Measurements from ENCODE around the gene AMH.

The AMH gene

DNA sequence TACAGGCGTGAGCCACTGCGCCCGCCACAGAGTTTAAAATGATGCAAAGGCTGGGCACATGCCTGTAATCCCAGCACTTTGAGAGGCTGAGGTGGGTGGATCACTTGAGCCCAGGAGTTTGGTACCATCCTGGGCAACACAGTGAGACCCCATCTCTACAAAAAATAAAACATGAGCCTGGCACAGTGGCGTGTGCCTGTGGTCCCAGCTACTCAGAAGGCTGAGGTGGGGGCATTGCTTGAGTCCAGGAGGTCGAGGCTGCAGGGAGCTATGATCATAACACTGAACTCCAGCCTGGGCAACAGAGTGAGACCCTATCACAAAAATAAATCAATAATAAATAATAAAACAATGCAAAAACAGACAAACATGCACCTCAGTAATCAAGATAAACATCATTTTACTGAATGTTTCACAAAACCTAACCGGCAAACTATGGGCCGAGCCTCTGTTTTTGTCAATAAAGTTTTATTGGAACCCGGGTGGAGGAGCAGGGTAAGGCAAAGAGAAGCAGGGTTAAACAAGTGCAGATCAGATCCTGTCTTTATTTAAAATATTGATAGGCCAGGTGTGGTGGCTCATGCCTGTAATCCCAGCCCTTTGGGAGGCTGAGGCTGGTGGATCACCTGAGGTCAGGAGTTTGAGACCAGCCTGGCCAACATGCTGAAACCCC is 34.8 kb downstream of the AMH start:
- DNase-seq (ENCODE audit: low read depth in 2 of 2, low spot score in 1 of 2), result no peak

DNA sequence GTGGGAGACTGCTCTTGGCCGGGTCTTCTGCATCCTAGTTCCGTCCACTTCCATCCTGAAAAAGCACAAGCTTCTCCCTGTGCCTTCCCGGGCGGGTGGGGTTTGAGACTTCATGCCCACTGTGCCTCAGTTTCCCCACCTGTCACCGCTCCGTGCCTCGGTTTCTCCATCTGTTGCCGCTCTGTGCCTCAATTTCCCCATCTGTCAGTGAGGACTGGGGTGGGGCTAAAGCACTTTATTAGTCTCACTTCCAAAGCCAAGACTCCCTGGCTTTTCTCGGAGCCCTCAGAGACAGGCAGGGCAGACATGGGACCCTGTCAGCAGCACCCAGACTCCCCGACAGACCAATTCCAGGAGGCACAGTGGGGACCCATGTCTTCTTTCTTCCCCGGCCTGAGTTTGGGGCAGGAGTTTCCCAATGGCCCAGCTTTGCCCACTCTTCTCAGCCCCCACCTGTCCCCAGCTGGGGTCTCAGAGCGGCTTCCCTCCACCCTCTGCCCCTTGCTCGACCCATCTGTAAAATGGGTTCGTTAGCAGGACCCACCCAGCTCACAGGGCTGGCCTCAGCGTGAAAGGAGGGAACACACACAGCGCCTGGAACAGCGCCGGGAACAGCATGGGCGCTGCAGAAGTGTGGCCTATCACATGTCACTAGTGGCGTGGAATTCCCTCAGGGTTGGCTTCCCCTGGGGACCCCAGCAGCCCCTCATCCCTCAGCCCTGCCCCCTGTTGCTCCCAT is 37.4 kb downstream of the AMH start:
- DNase-seq (ENCODE audit: low read depth in 2 of 2, low spot score in 1 of 2), result no peak

DNA sequence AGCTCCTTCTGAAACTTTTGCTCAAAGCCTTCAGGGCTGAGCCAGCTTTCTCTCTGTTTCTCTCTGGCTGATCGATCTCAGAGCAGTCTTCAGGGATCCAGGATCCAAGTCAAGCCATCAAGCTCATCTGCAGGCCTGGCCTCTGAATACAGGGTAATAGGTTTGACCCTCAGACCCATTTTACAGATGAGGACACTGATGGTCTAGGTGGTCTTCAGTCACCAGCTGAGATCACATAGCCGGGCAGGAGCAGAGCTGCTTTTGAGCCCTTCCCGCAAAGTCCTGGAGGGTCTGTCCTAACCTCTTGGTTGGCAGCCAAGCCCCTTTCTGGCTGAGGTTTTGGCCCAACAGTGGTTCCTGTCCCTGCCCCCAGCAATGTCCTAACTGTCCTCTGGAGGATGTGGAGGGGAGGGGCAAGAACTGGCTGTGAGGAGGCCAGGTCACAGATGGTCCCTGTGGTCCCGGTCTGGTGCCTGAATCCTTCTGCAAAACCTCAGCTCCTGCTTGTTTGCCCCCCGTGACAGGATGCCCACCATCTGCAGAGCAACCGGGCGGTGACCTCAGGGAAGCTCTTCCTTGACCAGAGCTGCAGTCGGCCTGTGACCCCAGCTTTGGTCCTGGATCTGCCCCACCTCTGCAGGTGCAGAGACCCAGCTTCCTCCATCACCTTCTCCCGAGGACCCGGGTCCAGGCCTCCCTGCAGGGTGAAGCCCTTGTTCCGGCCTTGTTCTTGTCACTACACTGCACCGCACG is 38.6 kb downstream of the AMH start:
- DNase-seq (ENCODE audit: low read depth in 2 of 2, low spot score in 1 of 2), result no peak

DNA sequence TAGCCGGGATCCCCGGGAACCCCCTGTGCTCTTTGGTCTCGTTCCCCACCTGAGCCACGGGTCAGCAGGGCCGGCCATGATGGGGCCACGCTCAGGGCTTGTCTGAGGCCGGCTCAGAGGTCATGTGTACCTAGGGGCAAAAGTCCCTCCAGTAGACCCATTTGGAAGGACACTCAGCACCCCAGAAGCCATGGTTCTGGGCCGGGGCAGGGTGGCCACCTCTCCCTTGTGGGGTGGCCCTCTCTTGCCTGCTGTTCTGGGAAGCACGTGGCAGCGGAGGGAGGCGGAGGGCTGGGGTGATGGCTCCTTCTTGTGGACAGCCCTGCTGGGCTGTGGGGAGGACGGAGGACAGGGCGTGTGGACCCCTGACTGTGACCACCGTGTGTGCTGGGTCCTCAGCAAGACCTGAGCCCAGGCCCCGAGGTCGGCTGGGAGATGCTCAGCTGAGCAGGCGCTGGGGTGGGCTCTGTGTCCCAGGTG is 39.3 kb downstream of the AMH start:
- DNase-seq (ENCODE audit: low read depth in 2 of 2, low spot score in 1 of 2), result no peak

DNA sequence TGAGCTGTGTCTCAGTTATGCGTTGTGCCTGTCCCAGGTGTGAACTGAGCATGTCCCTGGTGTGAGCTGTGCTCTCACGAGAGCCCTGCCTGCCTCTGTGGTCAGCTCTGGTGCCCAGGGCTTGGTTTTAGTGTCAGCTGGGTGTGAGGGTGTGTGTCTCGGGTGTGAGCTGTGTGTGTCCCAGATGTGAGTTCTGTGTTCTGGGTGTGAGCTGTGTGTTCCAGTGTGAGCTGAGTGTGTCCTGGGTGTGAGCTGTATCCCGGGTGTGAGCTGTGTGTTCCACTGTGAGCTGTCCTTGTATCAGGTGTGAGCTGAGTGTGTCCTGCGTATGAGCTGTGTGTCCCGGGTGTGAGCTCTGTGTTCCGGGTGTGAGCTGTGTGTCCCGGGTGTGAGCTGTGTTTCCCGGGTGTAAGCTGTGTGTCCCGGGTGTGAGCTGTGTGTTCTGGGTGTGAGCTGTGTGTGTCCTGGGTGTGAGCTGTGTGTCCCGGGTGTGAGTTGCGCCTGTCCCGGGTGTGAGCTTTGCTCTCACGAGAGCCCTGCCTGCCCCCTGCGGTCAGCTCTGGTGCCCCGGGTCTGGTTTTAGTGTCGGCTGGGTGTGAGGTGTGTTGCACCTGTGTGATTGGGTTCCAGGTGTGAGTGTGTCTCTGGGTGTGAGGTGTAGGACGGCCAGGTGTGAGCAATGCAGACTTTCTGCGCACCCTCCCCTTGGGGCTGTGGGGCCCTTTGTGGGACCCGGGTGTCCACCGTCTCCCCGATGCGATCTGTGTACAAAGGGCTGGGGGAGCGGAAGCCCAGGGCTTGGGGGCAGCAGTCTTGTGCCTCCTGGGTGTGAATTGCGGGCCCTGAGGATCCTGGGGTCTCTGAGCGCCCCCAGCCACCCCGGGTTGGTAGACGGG is 39.9 kb downstream of the AMH start:
- DNase-seq (ENCODE audit: low read depth in 2 of 2, low spot score in 1 of 2), result no peak

DNA sequence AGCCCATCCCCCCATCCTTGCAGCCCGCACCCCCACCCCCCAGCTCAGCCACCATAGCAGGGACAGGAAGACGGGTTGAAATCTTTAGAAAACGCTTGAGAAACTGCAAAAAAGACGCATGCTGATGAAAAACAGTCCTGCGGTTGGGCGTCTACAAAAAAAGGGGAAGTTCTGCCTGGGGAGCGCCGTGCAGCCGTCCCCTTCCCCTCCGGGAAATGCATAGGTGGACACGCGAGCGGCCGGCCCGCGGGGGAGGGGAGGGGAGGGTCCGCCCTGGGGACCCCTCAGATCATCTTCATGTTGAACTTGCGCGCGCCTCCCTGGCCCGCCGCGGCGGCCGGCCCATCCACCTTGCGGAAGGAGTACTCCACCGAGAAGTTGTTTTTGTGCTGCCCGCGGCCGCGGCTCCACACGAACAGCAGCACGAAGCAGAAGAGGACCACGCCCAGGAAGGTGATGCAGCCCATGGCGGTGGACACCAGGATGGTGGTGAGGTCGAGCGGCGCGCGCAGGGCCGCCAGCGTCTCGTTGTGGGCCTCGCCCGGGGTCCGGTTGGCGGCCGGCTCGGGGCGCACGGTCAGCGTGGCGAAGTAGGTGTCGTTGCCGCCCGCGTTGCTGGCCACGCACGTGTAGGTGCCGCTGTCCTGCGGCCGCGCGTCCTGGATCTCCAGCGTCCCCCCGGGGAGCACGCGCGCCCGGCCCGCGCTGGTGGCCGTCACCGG is 40.8 kb downstream of the AMH start:
- no peak for DNase-seq (ENCODE audit: low read depth in 2 of 2, low spot score in 1 of 2)

DNA sequence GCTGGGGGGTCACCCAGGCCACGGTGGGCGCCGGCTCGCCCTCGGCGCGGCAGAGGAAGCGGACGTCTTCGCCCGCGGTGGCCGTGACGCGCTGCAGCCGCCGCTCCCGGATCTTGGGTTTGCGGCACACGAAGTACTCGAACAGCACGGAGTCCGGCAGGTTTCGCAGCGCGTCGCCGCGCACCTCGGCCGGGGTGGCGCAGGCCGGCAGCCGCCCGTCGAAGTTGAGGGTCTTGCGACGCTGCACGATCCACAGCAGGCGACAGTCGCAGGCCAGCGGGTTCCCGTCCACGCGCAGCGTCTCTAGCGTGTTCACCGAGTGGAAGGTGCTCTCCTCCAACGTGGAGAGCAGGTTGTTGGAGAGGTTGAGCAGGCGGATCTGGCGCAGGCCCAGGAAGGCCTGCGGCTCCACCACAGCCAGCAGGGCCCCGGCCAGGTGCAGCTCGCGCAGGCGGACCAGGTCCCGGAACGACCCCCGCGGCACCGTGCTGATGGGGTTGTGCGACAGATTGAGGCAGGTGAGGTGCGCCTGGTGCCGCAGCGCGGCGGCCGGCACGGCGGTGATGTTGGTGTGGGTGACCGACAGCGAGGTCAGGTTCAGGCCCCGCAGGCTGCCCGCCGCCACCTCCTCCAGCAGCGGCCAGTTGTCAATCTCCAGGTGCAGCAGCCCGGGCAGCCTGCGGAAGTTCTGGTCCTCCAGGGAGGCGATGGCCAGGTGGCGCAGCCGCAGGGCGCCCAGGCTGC is 41.5 kb downstream of the AMH start:
- DNase-seq (ENCODE audit: low read depth in 2 of 2, low spot score in 1 of 2), result no peak

DNA sequence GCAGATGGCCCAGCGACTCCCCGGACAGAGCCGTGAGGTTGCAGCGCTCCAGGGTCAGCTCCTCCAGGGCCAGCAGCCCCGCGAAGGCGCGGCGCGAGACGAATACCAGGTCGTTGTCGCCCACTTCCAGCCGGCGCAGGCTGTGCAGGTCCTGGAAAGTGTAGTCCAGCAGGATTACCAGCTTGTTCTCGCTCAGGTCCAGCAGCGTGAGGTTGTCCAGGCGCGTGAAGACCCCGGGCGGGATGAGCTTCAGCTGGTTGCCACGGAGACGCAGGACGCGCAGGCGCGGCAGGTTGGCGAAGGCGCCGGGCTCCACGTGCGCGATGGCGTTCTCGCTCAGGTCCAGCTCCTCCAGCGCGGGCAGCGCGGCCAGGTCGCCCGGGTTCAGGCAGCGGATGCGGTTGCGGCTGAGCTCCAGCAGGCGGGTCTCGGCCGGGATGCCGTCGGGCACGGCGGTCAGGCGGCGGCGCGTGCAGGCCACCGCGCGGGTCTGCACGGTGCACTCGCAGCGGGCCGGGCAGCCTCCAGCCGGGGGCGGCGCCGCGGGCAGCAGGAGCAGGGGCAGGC is 42.1 kb downstream of the AMH start:
- no peak for DNase-seq (ENCODE audit: low read depth in 2 of 2, low spot score in 1 of 2)

DNA sequence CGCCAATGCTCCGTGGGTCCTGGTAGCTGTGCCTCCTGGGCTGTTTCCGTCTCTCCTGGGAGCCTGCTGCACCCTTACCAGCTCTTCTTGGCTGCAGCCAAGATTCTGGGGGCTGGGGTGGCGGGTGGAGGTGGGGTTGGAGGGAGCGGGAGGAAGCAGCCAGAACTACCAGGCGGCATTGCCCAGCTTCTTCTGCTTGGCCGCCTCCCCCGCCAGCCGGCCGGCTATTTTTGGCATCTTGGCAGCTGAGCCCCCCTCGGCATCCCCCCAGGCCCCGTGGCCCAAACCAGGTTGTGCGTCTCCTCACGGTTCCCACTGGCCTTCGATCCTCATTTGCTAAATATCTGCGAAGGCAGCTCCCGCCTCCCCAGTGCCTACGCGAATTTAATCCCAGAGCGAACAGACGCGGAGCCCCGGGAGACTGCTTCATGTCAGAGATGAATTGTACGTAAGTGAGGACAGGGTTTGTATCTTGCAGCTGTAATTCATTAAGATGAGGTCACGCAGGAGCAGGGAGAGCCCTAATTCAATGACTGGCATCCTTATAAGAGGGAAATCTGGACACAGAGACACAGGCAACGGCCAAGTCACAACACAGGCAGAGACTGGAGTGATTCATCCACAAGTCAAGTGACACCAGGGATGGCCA is 45.7 kb downstream of the AMH start:
- no peak for DNase-seq (ENCODE audit: low read depth in 2 of 2, low spot score in 1 of 2)

DNA sequence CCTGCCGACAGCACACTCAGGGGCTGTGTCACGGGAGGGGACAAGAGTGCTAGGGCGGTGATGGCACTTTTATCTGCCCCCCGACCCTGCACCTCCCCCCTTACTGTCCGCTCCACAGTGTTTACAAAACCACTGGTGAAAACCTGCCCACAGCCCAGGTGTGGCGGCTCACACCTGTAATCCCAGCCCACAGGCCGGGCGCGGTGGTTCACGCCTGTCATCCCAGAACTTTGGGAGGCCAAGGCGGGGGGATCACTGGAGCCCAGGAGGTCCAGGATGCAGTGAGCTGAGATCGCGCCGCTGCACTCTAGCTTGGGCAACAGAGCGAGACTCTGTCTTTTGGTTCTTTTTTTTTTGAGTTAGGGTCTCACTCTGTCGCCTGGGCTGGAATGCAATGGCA is 47.0 kb downstream of the AMH start:
- no peak for DNase-seq (ENCODE audit: low read depth in 2 of 2, low spot score in 1 of 2)

DNA sequence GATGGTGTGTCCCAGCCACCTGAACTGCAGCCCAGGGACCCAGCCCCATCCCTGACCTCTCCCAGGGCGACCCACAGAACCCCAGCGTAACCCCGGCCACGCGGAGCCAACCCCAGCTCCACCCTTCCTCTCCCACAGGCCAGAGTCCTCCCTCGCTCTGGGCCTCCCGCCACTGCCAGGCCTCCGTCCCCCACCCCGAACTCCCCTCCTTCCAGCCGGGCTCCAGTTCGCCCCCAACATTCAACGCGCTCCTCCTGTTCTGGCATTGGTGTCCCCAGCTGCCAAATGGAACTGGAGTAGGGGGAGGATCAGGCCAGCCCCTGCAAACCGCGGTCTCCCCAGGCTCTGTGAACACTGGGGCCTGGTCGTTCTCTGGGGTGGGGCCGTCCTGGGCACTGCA is 51.4 kb downstream of the AMH start:
- no peak for DNase-seq (ENCODE audit: low read depth in 2 of 2, low spot score in 1 of 2)
